GM06990 (cell line): ENCODE data around the gene SERINC2.

Experiments used
- DNase-seq: peaks from one replicate; pipeline ENCODE4 v3.0.0-alpha.2; 2011; ENCODE audit not compliant: insufficient read length; ENCODE audit errors: extremely low read depth
- H3K27me3 ChIP-seq: replicated peaks from 2 replicates; pipeline ENCODE4 v1.6.0; 2011; ENCODE audit warnings: low read length; ENCODE audit not compliant: control insufficient read depth, insufficient read depth
- H3K36me3 ChIP-seq: 2 replicates; pipeline ENCODE4 v1.5.1; 2011; ENCODE audit warnings: low read length; ENCODE audit not compliant: control insufficient read depth, insufficient read depth
- H3K4me3 ChIP-seq: replicated peaks from 2 replicates; pipeline ENCODE4 v1.5.1; 2011; ENCODE audit warnings: low read depth, mild to moderate bottlenecking, control low read depth, low read length
- TF ChIP-seq, protein P1 (sequence below): IDR thresholded peaks from 2 replicates; pipeline ENCODE4 v1.5.1; 2011; ENCODE audit warnings: low read length, control low read depth, mild to moderate bottlenecking, inconsistent platforms; ENCODE audit not compliant: insufficient read depth, poor library complexity, severe bottlenecking

SERINC2 gene

DNA sequence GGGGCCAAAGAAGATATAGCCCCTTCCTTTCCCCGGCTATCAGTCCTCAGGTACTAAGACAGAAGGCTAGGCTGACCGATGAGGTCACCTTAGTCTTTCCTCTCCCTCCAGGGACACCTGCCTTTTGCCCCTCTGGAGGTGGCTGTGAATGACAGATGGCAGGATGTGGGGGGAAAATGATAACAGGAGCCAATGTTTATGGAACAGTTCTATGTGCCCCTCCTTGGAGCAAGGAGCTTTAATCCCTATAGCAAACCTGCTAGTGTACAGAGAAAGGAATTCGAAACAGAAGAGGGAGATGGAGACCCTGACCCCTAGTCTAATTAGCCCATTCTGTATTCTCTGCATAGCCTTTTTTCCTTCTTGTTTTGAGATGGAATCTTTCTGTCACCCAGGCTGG is 28.1 kb downstream of the SERINC2 start:
- DNase-seq: no peak
- Histone ChIP-seq H3K36me3 (no peaks in the 10 kb centered on the region), H3K4me3 (no peak overlapping the region), H3K27me3 (no peaks in the 10 kb centered on the region)
- TF ChIP-seq, protein P1, sequence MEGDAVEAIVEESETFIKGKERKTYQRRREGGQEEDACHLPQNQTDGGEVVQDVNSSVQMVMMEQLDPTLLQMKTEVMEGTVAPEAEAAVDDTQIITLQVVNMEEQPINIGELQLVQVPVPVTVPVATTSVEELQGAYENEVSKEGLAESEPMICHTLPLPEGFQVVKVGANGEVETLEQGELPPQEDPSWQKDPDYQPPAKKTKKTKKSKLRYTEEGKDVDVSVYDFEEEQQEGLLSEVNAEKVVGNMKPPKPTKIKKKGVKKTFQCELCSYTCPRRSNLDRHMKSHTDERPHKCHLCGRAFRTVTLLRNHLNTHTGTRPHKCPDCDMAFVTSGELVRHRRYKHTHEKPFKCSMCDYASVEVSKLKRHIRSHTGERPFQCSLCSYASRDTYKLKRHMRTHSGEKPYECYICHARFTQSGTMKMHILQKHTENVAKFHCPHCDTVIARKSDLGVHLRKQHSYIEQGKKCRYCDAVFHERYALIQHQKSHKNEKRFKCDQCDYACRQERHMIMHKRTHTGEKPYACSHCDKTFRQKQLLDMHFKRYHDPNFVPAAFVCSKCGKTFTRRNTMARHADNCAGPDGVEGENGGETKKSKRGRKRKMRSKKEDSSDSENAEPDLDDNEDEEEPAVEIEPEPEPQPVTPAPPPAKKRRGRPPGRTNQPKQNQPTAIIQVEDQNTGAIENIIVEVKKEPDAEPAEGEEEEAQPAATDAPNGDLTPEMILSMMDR: no peak

DNA sequence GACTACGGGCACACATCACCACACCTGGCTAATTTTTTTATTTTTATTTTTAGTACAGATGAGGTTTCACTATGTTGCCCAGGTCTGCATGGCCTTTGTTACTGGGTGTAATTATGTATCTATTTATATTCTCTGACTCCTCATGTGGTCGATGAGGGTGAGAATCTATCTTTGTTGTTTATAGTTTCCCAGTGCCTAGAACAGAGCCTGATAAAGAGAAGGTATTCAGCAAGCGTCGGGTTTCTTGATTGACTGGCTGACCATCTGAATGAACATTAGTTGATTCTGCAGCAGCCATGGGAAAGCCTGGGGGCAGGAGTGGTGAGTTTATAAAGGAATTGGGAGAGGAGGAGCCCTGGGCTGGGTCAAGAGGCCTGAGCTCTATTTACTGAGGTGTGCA is 28.5 kb downstream of the SERINC2 start:
- no peaks in the 10 kb centered on the region for H3K36me3 ChIP-seq
- TF ChIP-seq, protein P1: no peak
- DNase-seq: no peak
- H3K27me3 ChIP-seq: no peaks in the 10 kb centered on the region
- H3K4me3 ChIP-seq: no peak overlapping the region

DNA sequence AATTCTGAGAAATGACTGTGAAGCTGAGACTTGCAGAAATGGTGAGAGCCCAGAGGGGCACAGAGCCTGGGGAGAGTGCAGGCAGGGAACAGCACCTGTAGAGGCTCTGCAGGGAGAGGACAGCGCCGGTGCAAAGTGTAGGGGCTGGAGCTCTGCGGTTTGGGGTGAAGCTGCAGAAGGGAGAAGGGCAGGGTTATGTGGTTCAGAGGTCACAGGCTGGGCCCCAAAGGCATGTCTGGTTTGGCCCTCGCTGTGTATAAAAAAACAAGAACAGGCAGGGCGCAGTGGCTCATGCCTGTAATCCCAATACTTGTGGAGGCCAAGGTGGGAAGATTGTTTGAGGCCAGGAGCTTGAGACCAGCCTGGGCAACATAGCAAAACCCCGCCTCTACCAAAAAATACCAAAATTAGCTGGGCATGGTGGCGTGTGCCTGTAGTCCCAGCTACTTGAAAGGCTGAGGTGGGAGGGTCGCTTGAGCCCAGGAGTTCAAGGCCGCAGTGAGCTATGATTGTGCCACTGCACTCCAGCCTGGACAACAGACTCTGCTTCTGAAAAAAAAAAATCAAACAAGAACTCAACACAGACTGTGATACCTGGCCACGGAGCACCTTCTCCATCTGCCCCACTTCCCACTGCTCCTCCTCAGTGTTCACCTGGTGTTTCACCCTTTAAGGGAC is 29.1 kb downstream of the SERINC2 start:
- Histone ChIP-seq H3K27me3 (no peaks in the 10 kb centered on the region), H3K36me3 (no peaks in the 10 kb centered on the region), H3K4me3 (no peak overlapping the region)
- TF ChIP-seq, protein P1: no peak
- no peak for DNase-seq

DNA sequence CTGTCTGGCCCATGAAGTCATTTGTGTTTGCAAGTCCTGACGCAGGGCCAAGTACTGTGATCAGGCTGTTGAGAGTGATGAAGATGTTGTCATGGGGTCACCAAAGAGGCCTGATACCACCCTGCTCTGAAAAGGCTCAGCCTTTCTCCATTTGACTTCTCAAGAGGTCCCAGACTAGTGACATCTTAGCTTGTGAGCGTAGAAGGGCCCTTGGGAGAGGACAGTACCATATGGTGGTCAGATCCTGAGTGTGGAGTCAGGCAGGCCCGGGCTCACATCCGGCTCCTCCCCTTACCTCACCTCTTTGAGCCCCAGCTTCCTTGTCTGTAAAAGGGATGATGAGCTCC is 29.6 kb downstream of the SERINC2 start:
- Histone ChIP-seq H3K27me3 (no peaks in the 10 kb centered on the region), H3K4me3 (no peak overlapping the region)
- TF ChIP-seq, protein P1: no peak

DNA sequence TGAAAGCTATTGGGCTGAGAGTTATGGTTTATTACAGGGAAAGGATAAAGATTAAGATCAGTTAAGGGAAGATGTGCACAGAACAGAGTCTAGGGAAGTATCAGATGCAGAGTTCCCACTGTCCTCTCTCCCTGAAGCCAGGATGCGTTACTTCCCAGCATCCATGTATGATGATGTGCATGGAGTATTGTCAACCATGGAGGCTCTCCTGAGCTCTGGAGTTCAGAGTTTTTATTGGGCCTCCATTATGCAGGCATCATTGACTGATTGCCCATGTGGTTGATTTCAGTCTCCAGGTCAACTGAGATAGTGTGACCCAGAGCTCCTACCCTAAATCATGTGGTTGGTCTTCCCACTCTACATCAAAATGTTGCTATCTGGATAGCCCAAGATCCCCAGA is 30.7 kb downstream of the SERINC2 start:
- Histone ChIP-seq H3K36me3 (no peaks in the 10 kb centered on the region), H3K4me3 (no peak overlapping the region), H3K27me3 (no peaks in the 10 kb centered on the region)
- DNase-seq: no peak
- TF ChIP-seq, protein P1: no peak

More for the DNA sequence above, 29.6 kb downstream of the SERINC2 start:
- H3K36me3 ChIP-seq: no peaks in the 10 kb centered on the region
- DNase-seq: no peak

DNA sequence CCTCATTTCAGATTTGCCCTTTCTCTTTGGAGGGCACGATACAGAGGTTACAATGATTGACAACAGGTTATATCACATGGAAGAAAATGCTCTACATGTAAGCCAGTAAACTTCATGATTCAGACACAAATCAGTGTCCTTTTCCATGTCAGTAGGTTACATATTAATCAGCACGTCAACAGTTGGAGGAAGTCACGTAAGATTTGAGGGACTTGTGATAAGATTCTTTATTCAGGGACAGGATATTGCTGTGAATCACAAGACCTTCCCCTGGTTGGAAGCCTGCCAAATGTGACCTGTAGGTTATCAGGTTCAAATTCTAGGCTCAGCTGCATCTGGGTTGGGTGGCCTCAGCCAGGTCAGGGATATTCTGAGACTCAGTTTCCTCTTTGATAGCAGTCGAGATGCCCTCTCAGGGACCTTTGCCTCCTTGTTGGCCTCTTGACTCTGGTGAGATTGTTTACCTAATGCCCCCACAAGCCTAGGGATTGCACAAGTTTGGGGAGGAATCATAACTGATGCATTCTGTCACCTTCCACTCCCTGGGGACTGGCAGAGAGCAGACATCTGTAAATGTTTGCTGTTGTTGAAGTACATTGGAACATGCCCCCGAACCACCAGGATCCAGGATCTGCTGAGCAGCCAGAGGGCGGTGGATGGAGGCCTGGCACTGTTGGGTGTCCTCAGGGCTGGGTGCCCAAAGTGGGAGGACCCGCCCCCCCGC is 31.9 kb downstream of the SERINC2 start:
- no peak for DNase-seq
- H3K4me3 ChIP-seq: no peak overlapping the region
- H3K36me3 ChIP-seq: no peaks in the 10 kb centered on the region
- TF ChIP-seq, protein P1: no peak
- no peaks in the 10 kb centered on the region for H3K27me3 ChIP-seq
